ENCODE results near the gene OCIAD2.
"Not testable (repeated sequence)": the region's sequence is repeated elsewhere in the genome, so short reads cannot be mapped to it uniquely, and the experiment has no call there.

Gene OCIAD2

GRCh38 chr4:48907706-48908477 is 1.3 kb upstream of the OCIAD2 start:
- DNase-seq (ENCODE audit: low read depth in 4 of 4, low spot score in 1 of 4): no peak

GRCh38 chr4:48905363-48906015 is 1.1 kb downstream of the OCIAD2 start:
- DNase-seq (ENCODE audit: low read depth in 4 of 4, low spot score in 1 of 4): no peak

GRCh38 chr4:48904541-48905142 is 1.9 kb downstream of the OCIAD2 start:
- DNase-seq (ENCODE audit: low read depth in 4 of 4, low spot score in 1 of 4): no peak

GRCh38 chr4:48904101-48904500 is 2.5 kb downstream of the OCIAD2 start:
- no peak for DNase-seq (ENCODE audit: low read depth in 4 of 4, low spot score in 1 of 4)

GRCh38 chr4:48902266-48902665 is 4.3 kb downstream of the OCIAD2 start:
- no peak for DNase-seq (ENCODE audit: low read depth in 4 of 4, low spot score in 1 of 4)

- no peak for DNase-seq (ENCODE audit: low read depth in 4 of 4, low spot score in 1 of 4)
Measured at GRCh38 chr4:48901196-48901595, 5.4 kb downstream of the OCIAD2 start.

GRCh38 chr4:48899950-48900349 is 6.6 kb downstream of the OCIAD2 start:
- DNase-seq (ENCODE audit: low read depth in 4 of 4, low spot score in 1 of 4): no peak

- DNase-seq (ENCODE audit: low read depth in 4 of 4, low spot score in 1 of 4): no peak
Measured at GRCh38 chr4:48899432-48899749, 7.2 kb downstream of the OCIAD2 start.

- no peak for DNase-seq (ENCODE audit: low read depth in 4 of 4, low spot score in 1 of 4)
Measured at GRCh38 chr4:48898733-48899431, 7.7 kb downstream of the OCIAD2 start.

GRCh38 chr4:48896845-48897244 is 9.7 kb downstream of the OCIAD2 start:
- DNase-seq (ENCODE audit: low read depth in 4 of 4, low spot score in 1 of 4): no peak

- DNase-seq (ENCODE audit: low read depth in 4 of 4, low spot score in 1 of 4): no peak
Measured at GRCh38 chr4:48891028-48891619, 15.4 kb downstream of the OCIAD2 start.

- DNase-seq (ENCODE audit: low read depth in 4 of 4, low spot score in 1 of 4): not testable (repeated sequence)
Measured at GRCh38 chr4:48889750-48890149, 16.8 kb downstream of the OCIAD2 start.

GRCh38 chr4:48881646-48882045 is 24.9 kb downstream of the OCIAD2 start:
- DNase-seq (ENCODE audit: low read depth in 4 of 4, low spot score in 1 of 4): not testable (repeated sequence)

GRCh38 chr4:48879561-48880442 is 26.8 kb downstream of the OCIAD2 start:
- DNase-seq (ENCODE audit: low read depth in 4 of 4, low spot score in 1 of 4): no peak

GRCh38 chr4:48877827-48878535 is 28.6 kb downstream of the OCIAD2 start:
- no peak for DNase-seq (ENCODE audit: low read depth in 4 of 4, low spot score in 1 of 4)

GRCh38 chr4:48864696-48865095 is 41.9 kb downstream of the OCIAD2 start:
- not testable (repeated sequence) for DNase-seq (ENCODE audit: low read depth in 4 of 4, low spot score in 1 of 4)

GRCh38 chr4:48863728-48864127 is 42.8 kb downstream of the OCIAD2 start:
- DNase-seq (ENCODE audit: low read depth in 4 of 4, low spot score in 1 of 4): no peak

- no peak for DNase-seq (ENCODE audit: low read depth in 4 of 4, low spot score in 1 of 4)
Measured at GRCh38 chr4:48862661-48863060, 43.9 kb downstream of the OCIAD2 start.

- no peak for DNase-seq (ENCODE audit: low read depth in 4 of 4, low spot score in 1 of 4)
Measured at GRCh38 chr4:48862038-48862437, 44.5 kb downstream of the OCIAD2 start.

GRCh38 chr4:48858130-48858529 is 48.4 kb downstream of the OCIAD2 start:
- no peak for DNase-seq (ENCODE audit: low read depth in 4 of 4, low spot score in 1 of 4)

All from stimulated activated CD4-positive, alpha-beta T cell treated with anti-CD3 and anti-CD28 coated beads, Interleukin-1b, Interleukin-23, amount 100 ng/mL, for 24 hours (primary cell).